ENCODE data around the gene AUTS2.
"Not testable (repeated sequence)": the region's sequence is repeated elsewhere in the genome, so short reads cannot be mapped to it uniquely, and the experiment has no call there.

DNA sequence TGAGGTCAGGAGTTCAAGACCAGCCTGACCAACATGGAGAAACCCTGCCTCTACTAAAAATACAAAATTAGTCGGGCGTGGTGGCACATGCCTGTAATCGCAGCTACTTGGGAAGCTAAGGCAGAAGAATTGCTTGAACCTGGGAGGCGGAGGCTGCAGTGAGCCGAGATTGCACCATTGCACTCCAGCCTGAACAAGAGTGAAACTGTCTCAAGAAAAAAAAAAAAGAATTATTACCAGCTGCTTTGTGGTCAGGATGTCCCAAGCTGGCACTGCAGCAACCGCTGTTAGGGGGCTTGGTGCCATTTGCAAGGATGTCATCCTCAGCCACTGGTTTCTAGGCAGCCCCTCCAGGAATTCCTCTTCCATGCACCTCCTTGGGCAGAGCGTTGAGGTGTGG is 996.6 kb downstream of the AUTS2 start:
- TF ChIP-seq CTCF (IDR thresholded peaks at IDR 0.05); POLR2AphosphoS5 (IDR thresholded peaks at IDR 0.05; ENCODE audit: low read depth, low read length); TCF7L2 (IDR thresholded peaks at IDR 0.05; ENCODE audit: low read depth, low read length): not testable (repeated sequence)

Measured in Panc1 (cell line).